H1 (cell line): ENCODE measurements around the gene DCDC1. TPM values are rescaled to one million over a fixed set of nuclear protein-coding genes. Genes with fewer than 3 reads are reported as not detected.

Experiments
- HDAC6 ChIP-seq: IDR thresholded peaks from one replicate; pipeline ENCODE4 v1.7.1; 2012; ENCODE audit warnings: low read depth, mild to moderate bottlenecking, inconsistent platforms, low read length, moderate library complexity
- JUN ChIP-seq: IDR thresholded peaks from 2 replicates; pipeline ENCODE4 v1.6.1; 2011; ENCODE audit warnings: low read depth, mild to moderate bottlenecking, improper control_type of control experiment, low read length
- NRF1 ChIP-seq: IDR thresholded peaks from 2 replicates; pipeline ENCODE4 v1.6.1; 2011; ENCODE audit warnings: mild to moderate bottlenecking, low read depth, low read length, improper control_type of control experiment
- TAF7 ChIP-seq: optimal IDR thresholded peaks from 2 replicates; pipeline ENCODE3; 2011; ENCODE audit warnings: low read depth, mild to moderate bottlenecking, inconsistent platforms, low read length, moderate library complexity, borderline replicate concordance
- polyA plus RNA-seq, 7 experiments: library from polyadenylated mRNA; depleted of rRNA in 3 of 7; stranded (reverse) in 5 of 7; unstranded in 2 of 7; fragments of >200 nt in 5 of 7; fragments of 200-250 nt in 2 of 7; gene quantifications; 1 replicate in 5 of 7; 2 replicates in 1 of 7; 4 replicates in 1 of 7; pipeline versions ENCODE4 v1.2.1 to v1.2.3, GENCODE V29; 2011 to 2013; ENCODE audit warnings: missing spikeins in 2 of 7, mixed read lengths in 2 of 7
- total RNA-seq: library from RNA; stranded (reverse); fragmentation: NEBNext Ultra II Directional; extraction: Animal tissue kit (Norgen Biotek cat#: 25700); gene quantifications from 2 replicates; pipeline ENCODE4 v1.2.1, GENCODE V29; 2021
- TF ChIP-seq, protein P1 (sequence below): fragments of 300-600 bp; sonication (generic); IDR thresholded peaks from 2 replicates; pipeline ENCODE4 v1.7.1; 2012; ENCODE audit warnings: low read length, moderate library complexity, mild to moderate bottlenecking, inconsistent platforms; ENCODE audit not compliant: insufficient replicate concordance
- TF ChIP-seq, protein P2 (sequence below): IDR thresholded peaks from 2 replicates; pipeline ENCODE4 v1.6.1; 2011; ENCODE audit warnings: low read length, improper control_type of control experiment

Gene DCDC1
- total and polyA plus RNA-seq, 2 of the 8 experiments (the other 6 are each of a cell fraction or from before 2014, with no cell fraction given): 0.15 to 0.56 TPM

DNA sequence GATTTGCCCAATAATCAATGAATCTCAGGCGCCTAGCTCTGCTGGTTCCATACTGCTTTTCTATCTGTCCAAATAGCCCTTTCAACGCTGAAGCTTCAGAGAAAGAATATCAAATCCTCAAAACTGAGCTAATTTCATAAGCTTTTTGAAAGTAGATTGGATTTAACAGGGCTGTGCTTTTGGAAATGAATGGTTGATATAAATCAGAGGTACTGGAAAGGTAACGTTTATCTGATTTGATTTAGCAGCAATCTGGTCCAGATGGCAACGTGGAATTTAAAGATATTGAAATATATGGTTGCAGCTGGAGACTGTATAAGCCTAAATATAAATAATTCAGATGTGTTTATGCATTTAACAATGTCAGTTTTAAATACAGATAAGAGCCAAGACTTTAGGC, 553.9 kb downstream of the DCDC1 start (continued):
- TF ChIP-seq, protein P1, sequence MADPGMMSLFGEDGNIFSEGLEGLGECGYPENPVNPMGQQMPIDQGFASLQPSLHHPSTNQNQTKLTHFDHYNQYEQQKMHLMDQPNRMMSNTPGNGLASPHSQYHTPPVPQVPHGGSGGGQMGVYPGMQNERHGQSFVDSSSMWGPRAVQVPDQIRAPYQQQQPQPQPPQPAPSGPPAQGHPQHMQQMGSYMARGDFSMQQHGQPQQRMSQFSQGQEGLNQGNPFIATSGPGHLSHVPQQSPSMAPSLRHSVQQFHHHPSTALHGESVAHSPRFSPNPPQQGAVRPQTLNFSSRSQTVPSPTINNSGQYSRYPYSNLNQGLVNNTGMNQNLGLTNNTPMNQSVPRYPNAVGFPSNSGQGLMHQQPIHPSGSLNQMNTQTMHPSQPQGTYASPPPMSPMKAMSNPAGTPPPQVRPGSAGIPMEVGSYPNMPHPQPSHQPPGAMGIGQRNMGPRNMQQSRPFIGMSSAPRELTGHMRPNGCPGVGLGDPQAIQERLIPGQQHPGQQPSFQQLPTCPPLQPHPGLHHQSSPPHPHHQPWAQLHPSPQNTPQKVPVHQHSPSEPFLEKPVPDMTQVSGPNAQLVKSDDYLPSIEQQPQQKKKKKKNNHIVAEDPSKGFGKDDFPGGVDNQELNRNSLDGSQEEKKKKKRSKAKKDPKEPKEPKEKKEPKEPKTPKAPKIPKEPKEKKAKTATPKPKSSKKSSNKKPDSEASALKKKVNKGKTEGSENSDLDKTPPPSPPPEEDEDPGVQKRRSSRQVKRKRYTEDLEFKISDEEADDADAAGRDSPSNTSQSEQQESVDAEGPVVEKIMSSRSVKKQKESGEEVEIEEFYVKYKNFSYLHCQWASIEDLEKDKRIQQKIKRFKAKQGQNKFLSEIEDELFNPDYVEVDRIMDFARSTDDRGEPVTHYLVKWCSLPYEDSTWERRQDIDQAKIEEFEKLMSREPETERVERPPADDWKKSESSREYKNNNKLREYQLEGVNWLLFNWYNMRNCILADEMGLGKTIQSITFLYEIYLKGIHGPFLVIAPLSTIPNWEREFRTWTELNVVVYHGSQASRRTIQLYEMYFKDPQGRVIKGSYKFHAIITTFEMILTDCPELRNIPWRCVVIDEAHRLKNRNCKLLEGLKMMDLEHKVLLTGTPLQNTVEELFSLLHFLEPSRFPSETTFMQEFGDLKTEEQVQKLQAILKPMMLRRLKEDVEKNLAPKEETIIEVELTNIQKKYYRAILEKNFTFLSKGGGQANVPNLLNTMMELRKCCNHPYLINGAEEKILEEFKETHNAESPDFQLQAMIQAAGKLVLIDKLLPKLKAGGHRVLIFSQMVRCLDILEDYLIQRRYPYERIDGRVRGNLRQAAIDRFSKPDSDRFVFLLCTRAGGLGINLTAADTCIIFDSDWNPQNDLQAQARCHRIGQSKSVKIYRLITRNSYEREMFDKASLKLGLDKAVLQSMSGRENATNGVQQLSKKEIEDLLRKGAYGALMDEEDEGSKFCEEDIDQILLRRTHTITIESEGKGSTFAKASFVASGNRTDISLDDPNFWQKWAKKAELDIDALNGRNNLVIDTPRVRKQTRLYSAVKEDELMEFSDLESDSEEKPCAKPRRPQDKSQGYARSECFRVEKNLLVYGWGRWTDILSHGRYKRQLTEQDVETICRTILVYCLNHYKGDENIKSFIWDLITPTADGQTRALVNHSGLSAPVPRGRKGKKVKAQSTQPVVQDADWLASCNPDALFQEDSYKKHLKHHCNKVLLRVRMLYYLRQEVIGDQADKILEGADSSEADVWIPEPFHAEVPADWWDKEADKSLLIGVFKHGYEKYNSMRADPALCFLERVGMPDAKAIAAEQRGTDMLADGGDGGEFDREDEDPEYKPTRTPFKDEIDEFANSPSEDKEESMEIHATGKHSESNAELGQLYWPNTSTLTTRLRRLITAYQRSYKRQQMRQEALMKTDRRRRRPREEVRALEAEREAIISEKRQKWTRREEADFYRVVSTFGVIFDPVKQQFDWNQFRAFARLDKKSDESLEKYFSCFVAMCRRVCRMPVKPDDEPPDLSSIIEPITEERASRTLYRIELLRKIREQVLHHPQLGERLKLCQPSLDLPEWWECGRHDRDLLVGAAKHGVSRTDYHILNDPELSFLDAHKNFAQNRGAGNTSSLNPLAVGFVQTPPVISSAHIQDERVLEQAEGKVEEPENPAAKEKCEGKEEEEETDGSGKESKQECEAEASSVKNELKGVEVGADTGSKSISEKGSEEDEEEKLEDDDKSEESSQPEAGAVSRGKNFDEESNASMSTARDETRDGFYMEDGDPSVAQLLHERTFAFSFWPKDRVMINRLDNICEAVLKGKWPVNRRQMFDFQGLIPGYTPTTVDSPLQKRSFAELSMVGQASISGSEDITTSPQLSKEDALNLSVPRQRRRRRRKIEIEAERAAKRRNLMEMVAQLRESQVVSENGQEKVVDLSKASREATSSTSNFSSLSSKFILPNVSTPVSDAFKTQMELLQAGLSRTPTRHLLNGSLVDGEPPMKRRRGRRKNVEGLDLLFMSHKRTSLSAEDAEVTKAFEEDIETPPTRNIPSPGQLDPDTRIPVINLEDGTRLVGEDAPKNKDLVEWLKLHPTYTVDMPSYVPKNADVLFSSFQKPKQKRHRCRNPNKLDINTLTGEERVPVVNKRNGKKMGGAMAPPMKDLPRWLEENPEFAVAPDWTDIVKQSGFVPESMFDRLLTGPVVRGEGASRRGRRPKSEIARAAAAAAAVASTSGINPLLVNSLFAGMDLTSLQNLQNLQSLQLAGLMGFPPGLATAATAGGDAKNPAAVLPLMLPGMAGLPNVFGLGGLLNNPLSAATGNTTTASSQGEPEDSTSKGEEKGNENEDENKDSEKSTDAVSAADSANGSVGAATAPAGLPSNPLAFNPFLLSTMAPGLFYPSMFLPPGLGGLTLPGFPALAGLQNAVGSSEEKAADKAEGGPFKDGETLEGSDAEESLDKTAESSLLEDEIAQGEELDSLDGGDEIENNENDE: no peak
- TF ChIP-seq, protein P2, sequence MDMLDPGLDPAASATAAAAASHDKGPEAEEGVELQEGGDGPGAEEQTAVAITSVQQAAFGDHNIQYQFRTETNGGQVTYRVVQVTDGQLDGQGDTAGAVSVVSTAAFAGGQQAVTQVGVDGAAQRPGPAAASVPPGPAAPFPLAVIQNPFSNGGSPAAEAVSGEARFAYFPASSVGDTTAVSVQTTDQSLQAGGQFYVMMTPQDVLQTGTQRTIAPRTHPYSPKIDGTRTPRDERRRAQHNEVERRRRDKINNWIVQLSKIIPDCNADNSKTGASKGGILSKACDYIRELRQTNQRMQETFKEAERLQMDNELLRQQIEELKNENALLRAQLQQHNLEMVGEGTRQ: no peak
- TF ChIP-seq JUN (no peak), NRF1 (no peak), TAF7 (no peak), HDAC6 (no peak)
